Fibroblast of mammary gland (primary cell): ENCODE data around the gene SMOC2.

Source experiments
- DNase-seq: peaks from one replicate; pipeline ENCODE4 v3.0.0-alpha.2; 2010; ENCODE audit warnings: low read depth
- H3K4me3 ChIP-seq: 2 replicates; pipeline ENCODE4 v1.5.1; 2011; ENCODE audit warnings: low read depth, mild to moderate bottlenecking, low read length, moderate library complexity; ENCODE audit not compliant: control insufficient read depth
- CTCF ChIP-seq: conservative IDR thresholded peaks from 2 replicates; pipeline ENCODE4 v1.5.1; 2011; ENCODE audit warnings: low read depth, low read length, inconsistent platforms; ENCODE audit not compliant: control insufficient read depth, insufficient read depth

Gene SMOC2

GRCh38 chr6:168655462-168656152 lies 214.6 kb downstream of the SMOC2 start:
- no peak overlapping the region for H3K4me3 ChIP-seq
- no peak for TF ChIP-seq CTCF
- no peak for DNase-seq

DNA sequence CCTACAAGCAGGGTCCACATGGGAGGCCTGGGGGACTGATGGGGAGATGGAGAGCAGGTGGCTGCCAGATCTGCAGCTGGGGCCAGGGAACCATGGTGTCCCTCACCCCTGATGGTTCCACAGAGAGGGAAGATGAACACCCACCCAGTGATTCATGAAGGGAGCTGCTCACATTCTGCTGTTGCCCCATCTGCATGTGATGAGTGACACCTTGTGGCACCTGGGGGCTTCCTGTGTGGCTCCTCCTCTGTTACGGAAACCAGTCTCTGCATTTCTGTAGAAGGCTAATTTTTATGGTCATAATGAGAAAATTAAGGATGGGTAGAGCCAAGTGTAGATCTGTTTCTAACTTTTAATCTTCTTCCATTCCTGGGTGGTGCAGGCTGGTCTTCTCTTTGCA lies 217.1 kb downstream of the SMOC2 start:
- DNase-seq: no peak
- TF ChIP-seq CTCF: no peak
- no peak overlapping the region for H3K4me3 ChIP-seq

DNA sequence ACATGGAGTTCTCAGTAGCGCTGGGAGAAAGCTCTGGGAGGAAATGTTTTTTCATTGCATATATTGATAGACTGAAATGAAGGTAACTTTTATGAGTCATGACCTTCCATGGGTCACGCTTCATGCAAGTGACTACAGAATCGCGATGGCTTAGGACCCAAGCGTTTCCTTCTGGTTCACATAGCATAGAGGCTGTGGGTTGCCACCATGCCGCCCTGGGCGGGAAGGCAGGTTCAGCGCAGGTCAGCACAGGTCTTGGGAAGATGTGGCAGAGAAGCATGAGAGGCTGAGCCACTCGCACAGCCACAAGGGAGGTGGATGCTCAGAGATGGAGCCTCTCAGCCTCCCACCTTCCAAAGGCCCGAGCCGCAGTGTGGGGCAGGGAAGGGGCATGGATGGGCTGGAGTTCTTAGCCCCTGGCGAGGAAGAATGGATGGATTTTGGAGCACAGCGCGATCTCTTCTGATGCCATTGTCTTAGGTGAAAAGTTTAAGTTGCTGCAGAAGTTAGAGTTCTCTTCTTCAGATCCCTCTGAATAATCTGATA lies 219.5 kb downstream of the SMOC2 start:
- H3K4me3 ChIP-seq: no peak overlapping the region
- TF ChIP-seq CTCF: no peak
- no peak for DNase-seq

GRCh38 chr6:168662301-168662936 lies 221.4 kb downstream of the SMOC2 start:
- no peak for DNase-seq
- no peak for TF ChIP-seq CTCF
- no peak overlapping the region for H3K4me3 ChIP-seq

DNA sequence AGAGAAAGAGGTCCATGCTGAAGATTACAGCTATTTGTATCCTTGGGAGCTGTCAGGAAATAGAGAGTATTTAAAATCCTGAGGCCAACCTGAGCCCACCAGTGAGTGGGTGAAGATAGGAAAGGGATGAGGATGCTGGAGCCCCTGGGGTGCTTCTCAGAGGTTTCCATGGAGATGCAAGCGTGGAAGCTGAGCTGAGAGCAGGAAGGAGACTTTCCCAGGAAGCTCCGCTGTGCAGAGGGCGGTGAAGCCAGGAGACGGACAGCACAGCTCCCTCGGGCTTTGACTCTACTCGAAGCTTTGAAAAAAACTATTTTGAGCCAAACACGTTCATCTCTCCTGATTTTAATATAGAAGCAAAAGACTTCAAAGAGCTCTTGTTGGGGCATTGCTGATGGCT lies 222.1 kb downstream of the SMOC2 start:
- DNase-seq: no peak
- no peak overlapping the region for H3K4me3 ChIP-seq
- no peak for TF ChIP-seq CTCF

DNA sequence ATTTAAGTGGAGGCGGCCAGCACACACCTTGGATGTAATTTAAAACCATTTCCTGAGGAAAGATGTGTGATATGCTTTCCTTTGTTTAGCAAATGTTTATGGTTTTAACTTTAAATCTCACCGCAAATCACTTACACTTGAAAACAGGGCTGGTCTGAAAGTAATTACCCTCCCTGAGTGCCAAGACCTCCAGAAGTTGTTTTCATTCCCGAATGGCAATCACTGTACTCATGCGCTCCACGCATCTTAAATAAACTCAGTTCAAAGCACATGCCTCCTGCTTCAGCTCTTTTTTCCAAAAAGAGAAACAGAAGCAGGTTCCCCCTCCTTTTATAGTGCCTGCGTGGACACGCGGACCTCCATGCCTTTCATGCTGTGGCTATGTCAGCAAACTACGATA lies 224.0 kb downstream of the SMOC2 start:
- TF ChIP-seq CTCF: no peak
- no peak overlapping the region for H3K4me3 ChIP-seq
- no peak for DNase-seq
